Myocyte (in vitro differentiated cells): ENCODE data around the gene CUL1. TPM values are rescaled to one million over a fixed set of nuclear protein-coding genes. Genes with fewer than 3 reads are reported as not detected.

Source experiments
- DNase-seq: peaks from one replicate; pipeline ENCODE4 v3.0.0-alpha.2; 2012; ENCODE audit warnings: low read depth
- total RNA-seq: library from RNA; depleted of rRNA; stranded (reverse); fragments of >200 nt; gene quantifications from 2 replicates; pipeline ENCODE4 v1.2.3, GENCODE V29; 2014

CUL1 gene
- total RNA-seq, 1 donor from 2014 or later: 75.3 TPM

GRCh38 chr7:148849393-148850098 lies 150.8 kb downstream of the CUL1 start:
- DNase-seq: no peak

- no peak for DNase-seq
Observed at GRCh38 chr7:148850564-148850963, 151.9 kb downstream of the CUL1 start.

Other genes with a start within 250 kb of the CUL1 start
- not detected in 2 replicates for gene C7orf33, start 108.1 kb upstream of the CUL1 start, total RNA-seq
- gene EZH2, start 185.4 kb downstream of the CUL1 start, total RNA-seq: 6.5 and 7.6 TPM in 2 replicates